OCI-LY7 (cell line): Measurements from ENCODE around the gene RHBDF1. TPM values are rescaled to one million over a fixed set of nuclear protein-coding genes. Genes with fewer than 3 reads are reported as not detected.

Experiments
- BruUV-seq: library from RNA; stranded (reverse); fragments of 400-500 nt; replicated peaks from 2 replicates; lab custom pipeline; 2021; lab: Mats Ljungman, UMichigan
- CTCF ChIA-PET: fragments of 300-600 bp; sonication (Branson Sonifier 250); formaldehyde crosslinking; loops from one replicate; lab custom pipeline; 2022; ENCODE audit warnings: antibody characterized with exemption; ENCODE audit not compliant: unreplicated experiment; lab: Charles Lee
- POLR2A ChIA-PET: fragments of 300-600 bp; sonication (Branson Sonifier 250); formaldehyde crosslinking; loops from one replicate; lab custom pipeline; 2022; ENCODE audit warnings: antibody characterized with exemption; lab: Charles Lee
- DNase-seq: peaks from one replicate; pipeline ENCODE4 v3.0.0-alpha.2; 2015; ENCODE audit warnings: low spot score
- H2AFZ ChIP-seq: fragments of 200-600 bp; sonication (generic), shearing (Covaris generic); 2 replicates; pipeline ENCODE4 v1.6.1; 2014; ENCODE audit warnings: mild to moderate bottlenecking, antibody characterized with exemption, low read length, moderate library complexity
- H3K27ac ChIP-seq: fragments of 200-600 bp; sonication (generic); 2 replicates; pipeline ENCODE4 v1.5.1; 2014; ENCODE audit warnings: mixed run types, low read depth, mild to moderate bottlenecking, moderate library complexity, low read length, inconsistent platforms; ENCODE audit not compliant: poor library complexity, severe bottlenecking
- H3K36me3 ChIP-seq: fragments of 200-600 bp; sonication (generic); 2 replicates; pipeline ENCODE4 v1.6.1; 2014; ENCODE audit warnings: mild to moderate bottlenecking, antibody characterized with exemption, low read length, moderate library complexity, mixed read lengths; ENCODE audit not compliant: insufficient read depth
- H3K4me1 ChIP-seq: fragments of 200-600 bp; sonication (generic); 2 replicates; pipeline ENCODE4 v1.5.1; 2014; ENCODE audit warnings: mild to moderate bottlenecking, low read length; ENCODE audit not compliant: insufficient read depth, poor library complexity, severe bottlenecking
- H3K4me2 ChIP-seq: fragments of 200-600 bp; sonication (generic); 2 replicates; pipeline ENCODE4 v1.6.1; 2014; ENCODE audit warnings: mild to moderate bottlenecking, low read length
- H3K4me3 ChIP-seq: fragments of 200-600 bp; sonication (generic); 2 replicates; pipeline ENCODE4 v1.5.1; 2014; ENCODE audit warnings: mild to moderate bottlenecking, low read depth, low read length; ENCODE audit not compliant: poor library complexity, severe bottlenecking
- H3K79me2 ChIP-seq: fragments of 200-600 bp; sonication (generic); 2 replicates; pipeline ENCODE4 v1.6.1; 2016; ENCODE audit warnings: low read depth, mild to moderate bottlenecking, low read length, moderate library complexity, mixed read lengths; ENCODE audit not compliant: insufficient read depth
- H3K9me2 ChIP-seq: fragments of 200-600 bp; sonication (generic); 2 replicates; pipeline ENCODE4 v1.6.1; 2016; ENCODE audit warnings: mild to moderate bottlenecking, low read length, mixed read lengths; ENCODE audit not compliant: insufficient read depth
- H3K9me3 ChIP-seq: fragments of 200-600 bp; sonication (generic); 2 replicates; pipeline ENCODE4 v1.6.1; 2014; ENCODE audit warnings: mild to moderate bottlenecking, mixed run types, low read length, mixed read lengths
- H4K20me1 ChIP-seq: fragments of 200-600 bp; sonication (generic); 2 replicates; pipeline ENCODE4 v1.6.1; 2014; ENCODE audit warnings: mild to moderate bottlenecking, antibody characterized with exemption, low read length, moderate library complexity, mixed read lengths; ENCODE audit not compliant: insufficient read depth
- CTCF ChIP-seq: fragments of 200-600 bp; sonication (generic); conservative IDR thresholded peaks from 2 replicates; pipeline ENCODE4 v1.5.1; 2014; ENCODE audit warnings: mild to moderate bottlenecking, antibody characterized with exemption, low read length, moderate library complexity, mixed read lengths
- EZH2phosphoT487 ChIP-seq: fragments of 200-600 bp; sonication (generic); IDR thresholded peaks from 2 replicates; pipeline ENCODE4 v1.6.1; 2018; ENCODE audit warnings: low read depth, borderline replicate concordance, mild to moderate bottlenecking, mixed run types, antibody characterized with exemption, low read length, moderate library complexity, mixed read lengths
- intact Hi-C: fragments of 100-400 bp; cut with micrococcal nuclease; formaldehyde crosslinking; loops from one replicate; pipeline ENCODE4 v1.10.0; 2022; ENCODE audit not compliant: unreplicated experiment
- total RNA-seq, 2 experiments: library from RNA; depleted of rRNA in 1 of 2; stranded (reverse); fragments of >200 nt in 1 of 2; shearing (Covaris generic) in 1 of 2; gene quantifications; 2 replicates each; pipeline ENCODE4 v1.2.3, GENCODE V29; 2014 to 2022

The RHBDF1 gene
- total RNA-seq, 2 experiments from 2014 or later = 0.13 to 0.68 TPM

GRCh38 chr16:83060-83603 is 10.7 kb upstream of the RHBDF1 start:
- intact Hi-C loops = no loop called here
- Histone ChIP-seq H3K4me2 (no peak overlapping the region), H4K20me1 (no peaks in the 10 kb centered on the region), H3K4me1 (peaks cover 28% of the 10 kb centered on the region), H3K9me3 (no peaks in the 10 kb centered on the region), H3K79me2 (no peaks in the 10 kb centered on the region), H3K36me3 (peaks cover 38% of the 10 kb centered on the region), H3K27ac (no peak overlapping the region), H3K4me3 (no peak overlapping the region), H2AFZ (no peak overlapping the region), H3K9me2 (no peaks in the 10 kb centered on the region)
- no peak for DNase-seq
- CTCF ChIA-PET = no interaction called here
- POLR2A ChIA-PET = no interaction called here
- no TSS peak for BruUV-seq
- TF ChIP-seq CTCF = no peak
- no peak for TF ChIP-seq EZH2phosphoT487

- intact Hi-C loops = no loop called here
- H3K4me1 ChIP-seq = peaks cover 36% of the 10 kb centered on the region
Observed at GRCh38 chr16:79151-80054, 7.0 kb upstream of the RHBDF1 start.

More at GRCh38 chr16:79151-80054, 7.0 kb upstream of the RHBDF1 start:
- ChIA-PET POLR2A (no interaction called here), CTCF (interaction anchor here (1.1 kb wide), 1 partner anchor 14 kb away, joined by 3 read pairs; no protein-coding TSS in a partner anchor)
- no peaks in the 10 kb centered on the region for H4K20me1 ChIP-seq
- no TSS peak for BruUV-seq
- H3K4me2 ChIP-seq = peak overlapping the region; percentile 92
- H3K9me3 ChIP-seq = no peaks in the 10 kb centered on the region
- H3K9me2 ChIP-seq = no peaks in the 10 kb centered on the region
- H3K27ac ChIP-seq = no peak overlapping the region
- peaks cover 12% of the 10 kb centered on the region; the same call in 1 of the 2 replicates for H3K36me3 ChIP-seq
- no peak overlapping the region for H2AFZ ChIP-seq
- no peak for TF ChIP-seq EZH2phosphoT487
- no peak for TF ChIP-seq CTCF
- H3K79me2 ChIP-seq = no peaks in the 10 kb centered on the region
- H3K4me3 ChIP-seq = peak overlapping the region; percentile 86
- no peak for DNase-seq
